WTC11 (cell line): Measurements from ENCODE around the gene EXD3. TPM values are rescaled to one million over a fixed set of nuclear protein-coding genes. Genes with fewer than 3 reads are reported as not detected.

ENCODE experiments used
- ATAC-seq: fragments of 200-7000 bp; cut with Tn5 transposase; 2 replicates; pipeline ENCODE4 v1.10.0; 2021; ENCODE audit warnings: mild to moderate bottlenecking, moderate library complexity
- CTCF ChIA-PET: fragments of 300-600 bp; sonication (Branson Sonifier 250); formaldehyde crosslinking; loops from one replicate; lab custom pipeline; 2021; ENCODE audit warnings: antibody characterized with exemption; lab: Charles Lee
- POLR2A ChIA-PET: fragments of 350-600 bp; sonication (Branson Sonifier 250); formaldehyde crosslinking; loops from one replicate; lab custom pipeline; 2021; ENCODE audit warnings: antibody characterized with exemption; lab: Charles Lee
- DNase-seq: peaks from one replicate; pipeline ENCODE4 v3.0.0; 2021; ENCODE audit warnings: low spot score
- H3K27ac Mint-ChIP-seq: 2 replicates; pipeline ENCODE4 v1.8.0; 2021; ENCODE audit warnings: mixed read lengths
- H3K27me3 Mint-ChIP-seq: 2 replicates; pipeline ENCODE4 v1.8.0; 2021; ENCODE audit warnings: low read depth, mild to moderate bottlenecking, moderate library complexity, mixed read lengths
- H3K36me3 Mint-ChIP-seq: 2 replicates; pipeline ENCODE4 v1.8.0; 2021; ENCODE audit warnings: mixed read lengths
- H3K4me1 Mint-ChIP-seq: 2 replicates; pipeline ENCODE4 v1.8.0; 2022; ENCODE audit warnings: mixed read lengths
- H3K4me3 Mint-ChIP-seq: 2 replicates; pipeline ENCODE4 v1.8.0; 2021; ENCODE audit warnings: mild to moderate bottlenecking, moderate library complexity, mixed read lengths
- H3K9me3 Mint-ChIP-seq: 2 replicates; pipeline ENCODE4 v1.8.0; 2021; ENCODE audit warnings: mixed read lengths
- ESRRA ChIP-seq: sonication (generic); formaldehyde crosslinking; IDR thresholded peaks from 2 replicates; pipeline ENCODE4 v1.8.1; 2022; ENCODE audit warnings: mild to moderate bottlenecking, missing genetic modification reagents, borderline replicate concordance
- GRHL2 ChIP-seq: fragments of 250-450 bp; sonication (Bioruptor Pico); IDR thresholded peaks from 2 replicates; pipeline ENCODE4 v1.8.0; 2022; ENCODE audit warnings: mild to moderate bottlenecking, moderate library complexity; ENCODE audit not compliant: insufficient replicate concordance, severe bottlenecking
- GTF2I ChIP-seq: fragments of 250-450 bp; sonication (Bioruptor Pico); conservative IDR thresholded peaks from 2 replicates; pipeline ENCODE4 v1.4.0; 2021; ENCODE audit warnings: mild to moderate bottlenecking
- JAZF1 ChIP-seq: fragments of 250-450 bp; sonication (Bioruptor Pico); IDR thresholded peaks from 2 replicates; pipeline ENCODE4 v1.9.0; 2021; ENCODE audit warnings: moderate library complexity, mild to moderate bottlenecking, inconsistent platforms
- NFATC4 ChIP-seq: fragments of 250-450 bp; sonication (Bioruptor Pico); IDR thresholded peaks from 2 replicates; pipeline ENCODE4 v1.9.0; 2021; ENCODE audit warnings: mild to moderate bottlenecking
- NFYB ChIP-seq: sonication (generic); formaldehyde crosslinking; conservative IDR thresholded peaks from 2 replicates; pipeline ENCODE4 v1.8.0; 2022; ENCODE audit warnings: low read depth, missing genetic modification reagents
- TEAD1 ChIP-seq: sonication (generic); formaldehyde crosslinking; IDR thresholded peaks from 2 replicates; pipeline ENCODE4 v1.8.0; 2022; ENCODE audit warnings: mild to moderate bottlenecking, missing genetic modification reagents
- ZNF423 ChIP-seq: fragments of 250-450 bp; sonication (Bioruptor Pico); IDR thresholded peaks from 2 replicates; pipeline ENCODE4 v2.1.2; 2022; ENCODE audit warnings: mild to moderate bottlenecking, moderate library complexity
- total RNA-seq: library from RNA; stranded (reverse); gene quantifications from 3 replicates; pipeline ENCODE4 v1.2.3, GENCODE V29; 2021
- TF ChIP-seq, protein P1 (sequence below): sonication (generic); formaldehyde crosslinking; IDR thresholded peaks from 2 replicates; pipeline ENCODE4 v1.8.1; 2023; ENCODE audit warnings: mild to moderate bottlenecking, missing genetic modification reagents, moderate library complexity
- TF ChIP-seq, protein P2 (sequence below): fragments of 250-450 bp; sonication (Bioruptor Pico); IDR thresholded peaks from 2 replicates; pipeline ENCODE4 v1.9.0; 2021; ENCODE audit warnings: mild to moderate bottlenecking
- TF ChIP-seq, protein P3 (sequence below): sonication (generic); formaldehyde crosslinking; IDR thresholded peaks from 2 replicates; pipeline ENCODE4 v1.8.1; 2023; ENCODE audit warnings: mild to moderate bottlenecking, moderate library complexity, missing genetic modification reagents
- TF ChIP-seq, protein P4 (sequence below): fragments of 250-450 bp; sonication (Bioruptor Pico); IDR thresholded peaks from 2 replicates; pipeline ENCODE4 v1.9.0; 2021; ENCODE audit warnings: mild to moderate bottlenecking, borderline replicate concordance
- TF ChIP-seq, protein P5 (sequence below): sonication (generic); formaldehyde crosslinking; IDR thresholded peaks from 2 replicates; pipeline ENCODE4 v1.8.1; 2023; ENCODE audit warnings: mild to moderate bottlenecking, missing genetic modification reagents, borderline replicate concordance

The EXD3 gene
- total RNA-seq, 1 experiment from 2014 or later: 21.2 TPM

DNA sequence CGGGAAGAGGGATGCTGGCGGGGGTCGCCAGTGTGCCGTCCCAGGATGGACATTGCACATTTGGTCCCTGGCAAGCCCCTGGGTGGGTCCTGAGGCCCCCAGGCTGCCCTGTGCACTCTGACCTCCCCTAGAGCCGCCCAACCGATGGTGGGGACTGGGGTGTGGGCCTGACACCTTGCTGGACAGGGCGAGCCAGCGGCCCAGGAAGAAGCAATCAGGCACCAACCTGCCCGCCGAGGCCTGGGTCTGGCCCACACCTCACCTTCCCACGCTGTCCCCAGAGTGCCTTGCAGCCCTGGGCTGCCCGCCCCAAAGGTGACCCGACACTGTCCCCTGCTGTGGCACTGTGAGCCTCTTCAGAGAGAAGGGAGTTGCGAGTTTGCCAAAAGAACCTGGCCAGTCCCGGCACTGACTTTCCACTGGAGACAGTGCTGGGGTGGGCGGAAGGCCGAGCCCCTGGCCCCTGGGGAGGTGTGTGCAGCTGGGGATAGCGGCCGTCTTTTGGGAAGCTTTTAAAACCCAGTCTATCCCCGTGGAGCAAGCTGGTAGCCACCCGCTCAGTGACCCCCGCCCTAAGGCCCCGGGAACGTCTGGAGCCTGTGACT lies 108.9 kb downstream of the EXD3 start:
- no peak for DNase-seq
- H3K27me3 Mint-ChIP-seq: no peaks in the 10 kb centered on the region
- no peak for ATAC-seq
- ChIA-PET POLR2A (no interaction called here), CTCF (interaction anchor here (2.9 kb wide), 1 partner anchor 11 kb away, joined by 15 read pairs; the partner anchor contains the start of gene NRARP)
- no peaks in the 10 kb centered on the region for H3K9me3 Mint-ChIP-seq
- TF ChIP-seq, protein P1, sequence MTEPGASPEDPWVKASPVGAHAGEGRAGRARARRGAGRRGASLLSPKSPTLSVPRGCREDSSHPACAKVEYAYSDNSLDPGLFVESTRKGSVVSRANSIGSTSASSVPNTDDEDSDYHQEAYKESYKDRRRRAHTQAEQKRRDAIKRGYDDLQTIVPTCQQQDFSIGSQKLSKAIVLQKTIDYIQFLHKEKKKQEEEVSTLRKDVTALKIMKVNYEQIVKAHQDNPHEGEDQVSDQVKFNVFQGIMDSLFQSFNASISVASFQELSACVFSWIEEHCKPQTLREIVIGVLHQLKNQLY: no peak
- TF ChIP-seq GTF2I (CRISPR knock-in tag) (no peak), ESRRA (CRISPR knock-in tag) (no peak), ZNF423 (CRISPR knock-in tag) (no peak), NFATC4 (CRISPR knock-in tag) (no peak), NFYB (no peak), TEAD1 (no peak), GRHL2 (CRISPR knock-in tag) (no peak), JAZF1 (no peak)
- TF ChIP-seq, protein P2, sequence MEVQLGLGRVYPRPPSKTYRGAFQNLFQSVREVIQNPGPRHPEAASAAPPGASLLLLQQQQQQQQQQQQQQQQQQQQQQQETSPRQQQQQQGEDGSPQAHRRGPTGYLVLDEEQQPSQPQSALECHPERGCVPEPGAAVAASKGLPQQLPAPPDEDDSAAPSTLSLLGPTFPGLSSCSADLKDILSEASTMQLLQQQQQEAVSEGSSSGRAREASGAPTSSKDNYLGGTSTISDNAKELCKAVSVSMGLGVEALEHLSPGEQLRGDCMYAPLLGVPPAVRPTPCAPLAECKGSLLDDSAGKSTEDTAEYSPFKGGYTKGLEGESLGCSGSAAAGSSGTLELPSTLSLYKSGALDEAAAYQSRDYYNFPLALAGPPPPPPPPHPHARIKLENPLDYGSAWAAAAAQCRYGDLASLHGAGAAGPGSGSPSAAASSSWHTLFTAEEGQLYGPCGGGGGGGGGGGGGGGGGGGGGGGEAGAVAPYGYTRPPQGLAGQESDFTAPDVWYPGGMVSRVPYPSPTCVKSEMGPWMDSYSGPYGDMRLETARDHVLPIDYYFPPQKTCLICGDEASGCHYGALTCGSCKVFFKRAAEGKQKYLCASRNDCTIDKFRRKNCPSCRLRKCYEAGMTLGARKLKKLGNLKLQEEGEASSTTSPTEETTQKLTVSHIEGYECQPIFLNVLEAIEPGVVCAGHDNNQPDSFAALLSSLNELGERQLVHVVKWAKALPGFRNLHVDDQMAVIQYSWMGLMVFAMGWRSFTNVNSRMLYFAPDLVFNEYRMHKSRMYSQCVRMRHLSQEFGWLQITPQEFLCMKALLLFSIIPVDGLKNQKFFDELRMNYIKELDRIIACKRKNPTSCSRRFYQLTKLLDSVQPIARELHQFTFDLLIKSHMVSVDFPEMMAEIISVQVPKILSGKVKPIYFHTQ (CRISPR knock-in tag): no peak
- TF ChIP-seq, protein P3, sequence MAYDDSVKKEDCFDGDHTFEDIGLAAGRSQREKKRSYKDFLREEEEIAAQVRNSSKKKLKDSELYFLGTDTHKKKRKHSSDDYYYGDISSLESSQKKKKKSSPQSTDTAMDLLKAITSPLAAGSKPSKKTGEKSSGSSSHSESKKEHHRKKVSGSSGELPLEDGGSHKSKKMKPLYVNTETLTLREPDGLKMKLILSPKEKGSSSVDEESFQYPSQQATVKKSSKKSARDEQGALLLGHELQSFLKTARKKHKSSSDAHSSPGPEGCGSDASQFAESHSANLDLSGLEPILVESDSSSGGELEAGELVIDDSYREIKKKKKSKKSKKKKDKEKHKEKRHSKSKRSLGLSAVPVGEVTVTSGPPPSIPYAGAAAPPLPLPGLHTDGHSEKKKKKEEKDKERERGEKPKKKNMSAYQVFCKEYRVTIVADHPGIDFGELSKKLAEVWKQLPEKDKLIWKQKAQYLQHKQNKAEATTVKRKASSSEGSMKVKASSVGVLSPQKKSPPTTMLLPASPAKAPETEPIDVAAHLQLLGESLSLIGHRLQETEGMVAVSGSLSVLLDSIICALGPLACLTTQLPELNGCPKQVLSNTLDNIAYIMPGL (CRISPR knock-in tag): no peak
- TF ChIP-seq, protein P4, sequence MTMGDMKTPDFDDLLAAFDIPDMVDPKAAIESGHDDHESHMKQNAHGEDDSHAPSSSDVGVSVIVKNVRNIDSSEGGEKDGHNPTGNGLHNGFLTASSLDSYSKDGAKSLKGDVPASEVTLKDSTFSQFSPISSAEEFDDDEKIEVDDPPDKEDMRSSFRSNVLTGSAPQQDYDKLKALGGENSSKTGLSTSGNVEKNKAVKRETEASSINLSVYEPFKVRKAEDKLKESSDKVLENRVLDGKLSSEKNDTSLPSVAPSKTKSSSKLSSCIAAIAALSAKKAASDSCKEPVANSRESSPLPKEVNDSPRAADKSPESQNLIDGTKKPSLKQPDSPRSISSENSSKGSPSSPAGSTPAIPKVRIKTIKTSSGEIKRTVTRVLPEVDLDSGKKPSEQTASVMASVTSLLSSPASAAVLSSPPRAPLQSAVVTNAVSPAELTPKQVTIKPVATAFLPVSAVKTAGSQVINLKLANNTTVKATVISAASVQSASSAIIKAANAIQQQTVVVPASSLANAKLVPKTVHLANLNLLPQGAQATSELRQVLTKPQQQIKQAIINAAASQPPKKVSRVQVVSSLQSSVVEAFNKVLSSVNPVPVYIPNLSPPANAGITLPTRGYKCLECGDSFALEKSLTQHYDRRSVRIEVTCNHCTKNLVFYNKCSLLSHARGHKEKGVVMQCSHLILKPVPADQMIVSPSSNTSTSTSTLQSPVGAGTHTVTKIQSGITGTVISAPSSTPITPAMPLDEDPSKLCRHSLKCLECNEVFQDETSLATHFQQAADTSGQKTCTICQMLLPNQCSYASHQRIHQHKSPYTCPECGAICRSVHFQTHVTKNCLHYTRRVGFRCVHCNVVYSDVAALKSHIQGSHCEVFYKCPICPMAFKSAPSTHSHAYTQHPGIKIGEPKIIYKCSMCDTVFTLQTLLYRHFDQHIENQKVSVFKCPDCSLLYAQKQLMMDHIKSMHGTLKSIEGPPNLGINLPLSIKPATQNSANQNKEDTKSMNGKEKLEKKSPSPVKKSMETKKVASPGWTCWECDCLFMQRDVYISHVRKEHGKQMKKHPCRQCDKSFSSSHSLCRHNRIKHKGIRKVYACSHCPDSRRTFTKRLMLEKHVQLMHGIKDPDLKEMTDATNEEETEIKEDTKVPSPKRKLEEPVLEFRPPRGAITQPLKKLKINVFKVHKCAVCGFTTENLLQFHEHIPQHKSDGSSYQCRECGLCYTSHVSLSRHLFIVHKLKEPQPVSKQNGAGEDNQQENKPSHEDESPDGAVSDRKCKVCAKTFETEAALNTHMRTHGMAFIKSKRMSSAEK (CRISPR knock-in tag): no peak
- TF ChIP-seq, protein P5, sequence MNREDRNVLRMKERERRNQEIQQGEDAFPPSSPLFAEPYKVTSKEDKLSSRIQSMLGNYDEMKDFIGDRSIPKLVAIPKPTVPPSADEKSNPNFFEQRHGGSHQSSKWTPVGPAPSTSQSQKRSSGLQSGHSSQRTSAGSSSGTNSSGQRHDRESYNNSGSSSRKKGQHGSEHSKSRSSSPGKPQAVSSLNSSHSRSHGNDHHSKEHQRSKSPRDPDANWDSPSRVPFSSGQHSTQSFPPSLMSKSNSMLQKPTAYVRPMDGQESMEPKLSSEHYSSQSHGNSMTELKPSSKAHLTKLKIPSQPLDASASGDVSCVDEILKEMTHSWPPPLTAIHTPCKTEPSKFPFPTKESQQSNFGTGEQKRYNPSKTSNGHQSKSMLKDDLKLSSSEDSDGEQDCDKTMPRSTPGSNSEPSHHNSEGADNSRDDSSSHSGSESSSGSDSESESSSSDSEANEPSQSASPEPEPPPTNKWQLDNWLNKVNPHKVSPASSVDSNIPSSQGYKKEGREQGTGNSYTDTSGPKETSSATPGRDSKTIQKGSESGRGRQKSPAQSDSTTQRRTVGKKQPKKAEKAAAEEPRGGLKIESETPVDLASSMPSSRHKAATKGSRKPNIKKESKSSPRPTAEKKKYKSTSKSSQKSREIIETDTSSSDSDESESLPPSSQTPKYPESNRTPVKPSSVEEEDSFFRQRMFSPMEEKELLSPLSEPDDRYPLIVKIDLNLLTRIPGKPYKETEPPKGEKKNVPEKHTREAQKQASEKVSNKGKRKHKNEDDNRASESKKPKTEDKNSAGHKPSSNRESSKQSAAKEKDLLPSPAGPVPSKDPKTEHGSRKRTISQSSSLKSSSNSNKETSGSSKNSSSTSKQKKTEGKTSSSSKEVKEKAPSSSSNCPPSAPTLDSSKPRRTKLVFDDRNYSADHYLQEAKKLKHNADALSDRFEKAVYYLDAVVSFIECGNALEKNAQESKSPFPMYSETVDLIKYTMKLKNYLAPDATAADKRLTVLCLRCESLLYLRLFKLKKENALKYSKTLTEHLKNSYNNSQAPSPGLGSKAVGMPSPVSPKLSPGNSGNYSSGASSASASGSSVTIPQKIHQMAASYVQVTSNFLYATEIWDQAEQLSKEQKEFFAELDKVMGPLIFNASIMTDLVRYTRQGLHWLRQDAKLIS (CRISPR knock-in tag): no peak
- peaks cover 7% of the 10 kb centered on the region; the same call in 1 of the 2 replicates for H3K4me1 Mint-ChIP-seq
- H3K36me3 Mint-ChIP-seq: no peaks in the 10 kb centered on the region
- H3K4me3 Mint-ChIP-seq: no peak overlapping the region
- no peak overlapping the region for H3K27ac Mint-ChIP-seq
